ENCODE data around the gene FBRS. TPM values are rescaled to one million over a fixed set of nuclear protein-coding genes. Genes with fewer than 3 reads are reported as not detected.

The FBRS gene
- total and polyA plus RNA-seq, 2 of the 8 experiments (the other 6 are each of a cell fraction or from before 2014, with no cell fraction given): 2.4 to 13.9 TPM

GRCh38 chr16:30615358-30616091 lies 42.7 kb upstream of the FBRS start (continued):
- TF ChIP-seq RAD21 (IDR thresholded peaks at IDR 0.05 in 1 of 2, conservative IDR thresholded peaks at IDR 0.05 in 1 of 2; ENCODE audit: low read depth in 2 of 2, low read length in 2 of 2): peak; percentile 99
- TF ChIP-seq CTCF (IDR thresholded peaks at IDR 0.05; ENCODE audit: control extremely low read depth in 1 of 3, insufficient read depth in 1 of 3, low read depth in 1 of 3, low read length in 3 of 3): peak; percentile 99 to 100 (median 100)
- TF ChIP-seq CHD2 (IDR thresholded peaks at IDR 0.05; ENCODE audit: low read length): peak; percentile 63; the same call in 1 of the 2 replicates
- peak; percentile 88 for TF ChIP-seq MAX (IDR thresholded peaks at IDR 0.05)
- peak; percentile 89 for TF ChIP-seq TEAD4 (IDR thresholded peaks at IDR 0.05; ENCODE audit: low read depth, low read length)
- TF ChIP-seq CHD1 (IDR thresholded peaks at IDR 0.05; ENCODE audit: low read depth, low read length): no peak
- TF ChIP-seq SP1 (IDR thresholded peaks at IDR 0.05; ENCODE audit: low read depth, low read length): 0 out of 2 replicates have a peak, but pooled peaks have one; percentile 10
